Measurements from ENCODE around the gene SIL1. TPM values are rescaled to one million over a fixed set of nuclear protein-coding genes. Genes with fewer than 3 reads are reported as not detected.
A peak's percentile ranks its signal among the peaks of the same experiment; 100 is the strongest.

Gene SIL1
- total RNA-seq, 2 donors from 2014 or later, result 69.9 to 75.6 TPM

GRCh38 chr5:139138809-139139208 is 59.4 kb downstream of the SIL1 start:
- Histone ChIP-seq H3K36me3 (no peaks in the 10 kb centered on the region), H3K4me3 (no peak overlapping the region), H3K9me3 (no peaks in the 10 kb centered on the region), H3K4me1 (replicated peaks) (peaks cover 17% of the 10 kb centered on the region), H3K27ac (peak overlapping the region in 1 of 2 donors; percentile 20), H3K27me3 (replicated peaks; ENCODE audit: insufficient read depth) (no peaks in the 10 kb centered on the region)
- DNase-seq (ENCODE audit: low spot score), result peak; percentile 55
- 7% methylated on average over 3 of the region's 3 CpGs for WGBS
- TF ChIP-seq POLR2A (IDR thresholded peaks at IDR 0.05) (no peak), POLR2AphosphoS5 (IDR thresholded peaks at IDR 0.05) (peak; percentile 53)
- TF ChIP-seq, protein P1, sequence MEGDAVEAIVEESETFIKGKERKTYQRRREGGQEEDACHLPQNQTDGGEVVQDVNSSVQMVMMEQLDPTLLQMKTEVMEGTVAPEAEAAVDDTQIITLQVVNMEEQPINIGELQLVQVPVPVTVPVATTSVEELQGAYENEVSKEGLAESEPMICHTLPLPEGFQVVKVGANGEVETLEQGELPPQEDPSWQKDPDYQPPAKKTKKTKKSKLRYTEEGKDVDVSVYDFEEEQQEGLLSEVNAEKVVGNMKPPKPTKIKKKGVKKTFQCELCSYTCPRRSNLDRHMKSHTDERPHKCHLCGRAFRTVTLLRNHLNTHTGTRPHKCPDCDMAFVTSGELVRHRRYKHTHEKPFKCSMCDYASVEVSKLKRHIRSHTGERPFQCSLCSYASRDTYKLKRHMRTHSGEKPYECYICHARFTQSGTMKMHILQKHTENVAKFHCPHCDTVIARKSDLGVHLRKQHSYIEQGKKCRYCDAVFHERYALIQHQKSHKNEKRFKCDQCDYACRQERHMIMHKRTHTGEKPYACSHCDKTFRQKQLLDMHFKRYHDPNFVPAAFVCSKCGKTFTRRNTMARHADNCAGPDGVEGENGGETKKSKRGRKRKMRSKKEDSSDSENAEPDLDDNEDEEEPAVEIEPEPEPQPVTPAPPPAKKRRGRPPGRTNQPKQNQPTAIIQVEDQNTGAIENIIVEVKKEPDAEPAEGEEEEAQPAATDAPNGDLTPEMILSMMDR (IDR thresholded peaks at IDR 0.05), result no peak
- intact Hi-C loops (cut with DNase I), result no loop called here

DNA sequence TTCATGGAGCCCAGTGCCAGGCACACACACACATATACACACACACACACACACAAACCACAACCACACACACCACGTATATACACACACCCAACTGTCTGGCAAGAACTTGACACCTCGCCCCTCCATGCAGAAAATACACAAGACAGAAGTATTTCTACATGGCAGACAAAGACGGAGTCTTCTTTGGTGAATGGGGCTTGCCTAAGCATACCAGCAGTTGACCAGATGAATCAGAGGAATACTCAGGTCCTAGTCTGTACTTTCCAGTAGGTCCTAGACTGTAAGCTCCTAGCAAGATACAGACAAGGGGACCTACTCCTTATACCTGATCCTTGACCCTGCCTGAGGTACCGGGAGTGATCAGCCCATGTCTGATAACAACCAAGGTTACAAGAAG is 60.1 kb downstream of the SIL1 start:
- no peak for DNase-seq (ENCODE audit: low spot score)
- Histone ChIP-seq H3K4me1 (replicated peaks) (peaks cover 17% of the 10 kb centered on the region), H3K27ac (no peak overlapping the region), H3K4me3 (no peak overlapping the region), H3K36me3 (no peaks in the 10 kb centered on the region), H3K9me3 (no peaks in the 10 kb centered on the region), H3K27me3 (replicated peaks; ENCODE audit: insufficient read depth) (no peaks in the 10 kb centered on the region)
- no peak for TF ChIP-seq POLR2AphosphoS5 (IDR thresholded peaks at IDR 0.05)
- no peak for TF ChIP-seq POLR2A (IDR thresholded peaks at IDR 0.05)
- TF ChIP-seq, protein P1 (IDR thresholded peaks at IDR 0.05), result no peak
- intact Hi-C loops (cut with DNase I), result no loop called here
- WGBS, result 66% methylated on average over 4 of the region's 4 CpGs

GRCh38 chr5:139137697-139138096 is 60.5 kb downstream of the SIL1 start:
- no peak for DNase-seq (ENCODE audit: low spot score)
- Histone ChIP-seq H3K27ac (no peak overlapping the region), H3K4me1 (replicated peaks) (peaks cover 17% of the 10 kb centered on the region), H3K4me3 (no peak overlapping the region), H3K27me3 (replicated peaks; ENCODE audit: insufficient read depth) (no peaks in the 10 kb centered on the region), H3K36me3 (no peaks in the 10 kb centered on the region), H3K9me3 (no peaks in the 10 kb centered on the region)
- TF ChIP-seq POLR2A (IDR thresholded peaks at IDR 0.05) (no peak), POLR2AphosphoS5 (IDR thresholded peaks at IDR 0.05) (no peak)
- TF ChIP-seq, protein P1 (IDR thresholded peaks at IDR 0.05), result no peak
- 58% methylated on average over 4 of the region's 4 CpGs for WGBS
- intact Hi-C loops (cut with DNase I), result no loop called here

- intact Hi-C loops (cut with DNase I), result loop anchor here (5.0 kb wide), 1 partner anchor 47 kb away; no protein-coding TSS in a partner anchor
- H3K27ac ChIP-seq, result peak overlapping the region in 1 of 2 donors; percentile 40
- H3K27me3 ChIP-seq (replicated peaks; ENCODE audit: insufficient read depth), result no peaks in the 10 kb centered on the region
- 33% methylated on average over 4 of the region's 4 CpGs for WGBS
- H3K4me1 ChIP-seq (replicated peaks), result peaks cover 19% of the 10 kb centered on the region
- no peak overlapping the region for H3K4me3 ChIP-seq
- H3K9me3 ChIP-seq, result no peaks in the 10 kb centered on the region
- TF ChIP-seq, protein P1 (IDR thresholded peaks at IDR 0.05), result no peak
- TF ChIP-seq POLR2A (IDR thresholded peaks at IDR 0.05) (no peak), POLR2AphosphoS5 (IDR thresholded peaks at IDR 0.05) (peak; percentile 53)
- H3K36me3 ChIP-seq, result no peaks in the 10 kb centered on the region
- no peak for DNase-seq (ENCODE audit: low spot score)
Measured at GRCh38 chr5:139134906-139135305, 63.3 kb downstream of the SIL1 start.

GRCh38 chr5:139133282-139133681 is 64.9 kb downstream of the SIL1 start:
- no peak for DNase-seq (ENCODE audit: low spot score)
- intact Hi-C loops (cut with DNase I), result loop anchor here (5.0 kb wide), 1 partner anchor 49 kb away; no protein-coding TSS in a partner anchor
- Histone ChIP-seq H3K36me3 (no peaks in the 10 kb centered on the region), H3K9me3 (no peaks in the 10 kb centered on the region), H3K4me3 (no peak overlapping the region), H3K27ac (peak overlapping the region; percentile 69 to 71), H3K27me3 (replicated peaks; ENCODE audit: insufficient read depth) (no peaks in the 10 kb centered on the region), H3K4me1 (replicated peaks) (peaks cover 14% of the 10 kb centered on the region)
- TF ChIP-seq, protein P1 (IDR thresholded peaks at IDR 0.05), result no peak
- TF ChIP-seq POLR2A (IDR thresholded peaks at IDR 0.05) (no peak), POLR2AphosphoS5 (IDR thresholded peaks at IDR 0.05) (no peak)
- 26% methylated on average over 2 of the region's 2 CpGs for WGBS
